ENCODE data around the gene EID2. TPM values are rescaled to one million over a fixed set of nuclear protein-coding genes. Genes with fewer than 3 reads are reported as not detected.

Gene EID2
- polyA plus RNA-seq (2012; ENCODE audit: insufficient read depth, insufficient read length), result 19.3 TPM

- DNase-seq (ENCODE audit: low read depth, low spot score), result peak; percentile 91
- peak within 1 kb of the TSS; percentile 88 for H3K4me3 ChIP-seq (ENCODE audit: low read length)
These were observed at the start of gene EID2 for GRCh38 chr19:39539518-39540332. Gene EID2, minus strand, starts transcription at chr19:39540161. Its CDS starts 82 bp downstream, at chr19:39540079.

DNA sequence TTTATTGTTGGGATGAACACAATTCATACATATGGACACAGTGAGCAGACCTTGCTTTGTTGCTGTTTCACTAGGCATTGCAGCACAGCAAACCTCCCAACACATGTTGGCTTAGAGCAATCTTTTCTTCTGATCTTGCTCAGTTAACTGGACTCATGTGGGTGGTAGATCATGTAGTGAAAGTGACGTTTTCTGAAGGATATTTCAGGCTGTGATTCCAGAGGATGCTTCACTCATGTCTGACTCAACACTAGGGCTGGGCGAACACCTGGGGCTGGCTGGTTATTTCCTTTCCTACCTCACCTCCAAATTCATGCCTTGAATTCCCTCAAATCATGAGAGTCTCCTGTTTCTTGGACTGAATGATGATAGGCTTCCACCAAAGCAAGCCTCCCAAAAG is 48.1 kb upstream of the EID2 start:
- no peak overlapping the region for H3K4me3 ChIP-seq (ENCODE audit: low read length)
- DNase-seq (ENCODE audit: low read depth, low spot score), result no peak

- no peak for DNase-seq (ENCODE audit: low read depth, low spot score)
- H3K4me3 ChIP-seq (ENCODE audit: low read length), result no peak overlapping the region
These were observed 47.5 kb upstream of the EID2 start for GRCh38 chr19:39587496-39587895.

- no peak overlapping the region for H3K4me3 ChIP-seq (ENCODE audit: low read length)
- DNase-seq (ENCODE audit: low read depth, low spot score), result no peak
These were observed 43.1 kb upstream of the EID2 start for GRCh38 chr19:39582891-39583625.

- no peak for DNase-seq (ENCODE audit: low read depth, low spot score)
- no peak overlapping the region for H3K4me3 ChIP-seq (ENCODE audit: low read length)
These were observed 42.5 kb upstream of the EID2 start for GRCh38 chr19:39582442-39582841.

DNA sequence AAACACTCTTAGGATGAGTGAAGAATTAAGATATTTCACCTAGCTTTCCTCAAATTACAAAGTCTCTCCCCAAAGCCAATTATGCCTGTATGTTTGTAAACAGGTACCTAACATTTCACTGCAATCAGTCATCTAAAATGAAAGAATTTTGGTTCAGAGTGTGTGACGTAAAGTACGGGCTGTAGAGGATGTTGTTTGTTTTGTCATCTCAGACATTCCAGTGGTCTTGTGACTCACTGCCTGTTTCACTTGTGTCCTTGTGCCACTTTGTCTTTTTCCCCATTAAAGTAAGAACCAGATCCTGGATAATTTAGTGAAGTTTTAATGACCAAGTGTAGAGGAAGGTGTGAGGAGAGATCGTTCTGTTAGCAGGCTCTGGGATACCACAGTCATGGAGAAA is 28.6 kb upstream of the EID2 start:
- H3K4me3 ChIP-seq (ENCODE audit: low read length), result no peak overlapping the region
- DNase-seq (ENCODE audit: low read depth, low spot score), result no peak

DNA sequence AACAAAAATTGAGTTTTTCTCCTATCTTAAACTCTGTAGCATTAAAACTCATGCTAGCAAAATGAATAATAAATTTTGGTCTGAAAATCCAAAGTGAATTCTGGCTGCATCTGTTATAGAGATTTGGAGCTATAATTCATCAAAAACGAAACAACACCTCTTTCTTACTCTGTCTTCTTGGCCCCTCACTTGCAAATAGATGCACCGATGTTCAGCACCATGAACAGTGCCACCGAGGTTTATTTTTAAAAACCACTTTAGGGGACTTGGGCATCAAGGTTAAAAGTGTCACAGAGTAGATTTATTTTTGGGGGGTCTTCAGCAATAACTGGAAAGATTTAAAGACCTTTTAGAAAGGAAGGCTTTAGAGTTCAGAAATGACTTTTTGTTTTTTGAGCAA is 26.1 kb upstream of the EID2 start:
- DNase-seq (ENCODE audit: low read depth, low spot score), result no peak
- no peak overlapping the region for H3K4me3 ChIP-seq (ENCODE audit: low read length)

- no peak overlapping the region for H3K4me3 ChIP-seq (ENCODE audit: low read length)
- DNase-seq (ENCODE audit: low read depth, low spot score), result no peak
These were observed 23.4 kb upstream of the EID2 start for GRCh38 chr19:39563408-39563807.

GRCh38 chr19:39558624-39559117 is 18.7 kb upstream of the EID2 start:
- no peak overlapping the region for H3K4me3 ChIP-seq (ENCODE audit: low read length)
- no peak for DNase-seq (ENCODE audit: low read depth, low spot score)

DNA sequence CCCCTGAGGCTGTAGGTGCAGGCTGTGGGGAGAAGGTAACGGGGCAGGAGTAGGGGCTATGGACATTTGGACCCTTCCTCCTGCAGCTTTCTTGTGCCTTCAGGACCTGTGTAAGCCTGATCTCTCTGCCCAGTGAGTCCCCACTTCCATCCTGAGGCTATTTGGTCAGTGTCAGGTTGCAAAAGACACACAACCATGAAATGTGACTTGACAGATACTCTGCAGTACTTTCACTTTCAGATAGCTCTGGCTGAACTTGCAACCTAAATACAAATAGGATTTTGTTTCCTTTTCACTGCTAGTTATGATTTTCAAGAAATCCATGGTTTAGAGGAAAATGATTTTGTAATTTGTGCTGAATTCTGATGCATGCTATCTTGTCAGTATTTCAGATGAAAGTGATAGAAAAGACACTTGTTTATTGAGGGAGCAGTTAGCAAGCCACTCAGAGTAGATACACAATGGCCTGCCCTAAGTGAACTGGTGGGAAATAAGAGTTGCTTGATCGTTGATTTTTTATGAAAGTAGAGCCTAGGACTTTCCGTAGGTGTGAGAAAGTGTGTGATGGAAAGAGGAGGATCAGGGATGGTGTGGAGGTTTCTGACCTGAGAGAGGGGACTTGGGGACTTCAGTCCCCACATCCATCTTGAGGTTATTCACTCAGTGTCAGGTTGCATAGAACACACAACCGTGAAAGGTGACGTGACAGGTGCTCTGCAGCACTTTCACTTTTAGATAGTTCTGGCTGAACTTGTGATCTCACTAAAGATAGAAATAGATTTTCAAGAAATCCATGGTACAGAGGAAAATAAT is 18.1 kb upstream of the EID2 start:
- no peak for DNase-seq (ENCODE audit: low read depth, low spot score)
- no peak overlapping the region for H3K4me3 ChIP-seq (ENCODE audit: low read length)

- no peak for DNase-seq (ENCODE audit: low read depth, low spot score)
- no peak overlapping the region for H3K4me3 ChIP-seq (ENCODE audit: low read length)
These were observed 15.9 kb upstream of the EID2 start for GRCh38 chr19:39555883-39556282.

GRCh38 chr19:39554701-39555311 is 14.8 kb upstream of the EID2 start:
- DNase-seq (ENCODE audit: low read depth, low spot score), result no peak

GRCh38 chr19:39553082-39553652 is 13.2 kb upstream of the EID2 start:
- DNase-seq (ENCODE audit: low read depth, low spot score), result no peak
- H3K4me3 ChIP-seq (ENCODE audit: low read length), result no peak overlapping the region

More at GRCh38 chr19:39554701-39555311, 14.8 kb upstream of the EID2 start:
- no peak overlapping the region for H3K4me3 ChIP-seq (ENCODE audit: low read length)

GRCh38 chr19:39550197-39550596 is 10.2 kb upstream of the EID2 start:
- DNase-seq (ENCODE audit: low read depth, low spot score), result no peak
- H3K4me3 ChIP-seq (ENCODE audit: low read length), result no peak overlapping the region

- no peak for DNase-seq (ENCODE audit: low read depth, low spot score)
- H3K4me3 ChIP-seq (ENCODE audit: low read length), result no peak overlapping the region
These were observed 6.6 kb upstream of the EID2 start for GRCh38 chr19:39546599-39546998.

GRCh38 chr19:39544911-39545310 is 5.0 kb upstream of the EID2 start:
- H3K4me3 ChIP-seq (ENCODE audit: low read length), result no peak overlapping the region
- DNase-seq (ENCODE audit: low read depth, low spot score), result peak; percentile 60

DNA sequence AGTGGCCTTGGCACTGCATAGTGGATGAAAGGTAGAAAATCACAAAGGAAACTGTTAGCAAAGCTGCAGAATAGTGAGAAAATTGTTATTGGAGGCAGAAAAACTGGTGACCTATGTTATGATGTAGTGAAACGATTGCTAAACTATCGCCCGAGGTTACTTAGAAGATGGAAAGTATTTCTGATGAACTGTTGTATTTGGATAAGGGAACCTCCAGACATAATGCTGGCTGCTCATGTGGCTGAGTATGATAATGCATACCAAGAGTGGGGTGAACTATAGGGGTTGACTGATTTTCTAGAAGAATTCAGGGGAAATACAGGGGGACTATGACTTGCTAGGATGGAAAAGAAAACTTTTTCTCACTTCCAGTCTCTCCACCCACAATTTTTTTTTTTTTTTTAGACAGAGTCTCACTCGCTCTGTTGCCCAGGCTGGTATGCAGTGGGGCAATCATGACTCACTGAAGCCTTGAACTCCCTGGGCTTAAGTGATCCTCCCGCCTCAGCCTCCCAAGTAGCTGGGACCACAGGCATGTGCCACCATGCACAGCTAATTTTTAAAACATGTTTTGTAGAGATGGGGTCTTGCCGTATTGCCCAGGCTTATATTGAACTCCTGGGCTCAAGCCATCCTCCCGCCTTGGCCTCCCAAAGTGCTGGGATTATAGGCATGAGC is 4.4 kb upstream of the EID2 start:
- H3K4me3 ChIP-seq (ENCODE audit: low read length), result no peak overlapping the region
- DNase-seq (ENCODE audit: low read depth, low spot score), result no peak

GRCh38 chr19:39543477-39543857 is 3.5 kb upstream of the EID2 start:
- no peak for DNase-seq (ENCODE audit: low read depth, low spot score)
- no peak overlapping the region for H3K4me3 ChIP-seq (ENCODE audit: low read length)
